Sigmoid colon (tissue), 7 donors: ENCODE data around the gene GRM3. TPM values are rescaled to one million over a fixed set of nuclear protein-coding genes. Genes with fewer than 3 reads are reported as not detected.
A peak's percentile ranks its signal among the peaks of the same experiment; 100 is the strongest.
"Not testable (repeated sequence)": the region's sequence is repeated elsewhere in the genome, so short reads cannot be mapped to it uniquely, and the experiment has no call there.

Experiments
- DNase-seq: peaks from one replicate; pipeline ENCODE4 v3.0.0-alpha.2; 2019
- H3K27ac ChIP-seq, 4 donors: fragments of 200-600 bp; sonication (generic); one replicate each; pipeline ENCODE4 v1.5.1; 2016 to 2019; ENCODE audit warnings: mild to moderate bottlenecking in 1 of 4
- H3K27me3 ChIP-seq, 3 donors: fragments of 200-600 bp; sonication (generic); one replicate each; pipeline ENCODE4 v1.5.1; 2019; ENCODE audit warnings: mild to moderate bottlenecking in 1 of 3
- H3K36me3 ChIP-seq, 4 donors: fragments of 200-600 bp; sonication (generic); one replicate each; pipeline ENCODE4 v1.5.1; 2016 to 2019
- H3K4me1 ChIP-seq, 4 donors: fragments of 200-600 bp; sonication (generic); one replicate each; pipeline ENCODE4 v1.5.1; 2017 to 2019
- H3K4me3 ChIP-seq, 4 donors: fragments of 200-600 bp; sonication (generic); one replicate each; pipeline ENCODE4 v1.5.1; 2017 to 2019; ENCODE audit warnings: mild to moderate bottlenecking in 2 of 4, moderate library complexity in 1 of 4
- H3K9me3 ChIP-seq, 4 donors: fragments of 200-600 bp in 3 of 4; sonication (generic) in 3 of 4; one replicate each; pipeline versions ENCODE4 v1.5.1 to v1.6.1; 2013 to 2019
- CTCF ChIP-seq, 4 experiments: fragments of 450-650 bp in 3 of 4; fragments of 200-600 bp in 1 of 4; IDR thresholded peaks; one replicate each; pipeline ENCODE4 v1.5.1; 2016 to 2019; ENCODE audit warnings: antibody characterized with exemption in 4 of 4, mild to moderate bottlenecking in 3 of 4, moderate library complexity in 2 of 4
- EP300 ChIP-seq, 4 donors: sonication (generic); formaldehyde crosslinking; IDR thresholded peaks; one replicate each; pipeline ENCODE4 v1.6.1; 2017; ENCODE audit warnings: antibody characterized with exemption in 4 of 4
- POLR2A ChIP-seq, 2 donors: fragments of 450-650 bp; IDR thresholded peaks; one replicate each; pipeline ENCODE4 v1.6.1; 2016; ENCODE audit warnings: antibody characterized with exemption in 2 of 2, mild to moderate bottlenecking in 2 of 2, moderate library complexity in 2 of 2
- POLR2AphosphoS5 ChIP-seq, 4 donors: sonication (generic); formaldehyde crosslinking; IDR thresholded peaks; one replicate each; pipeline ENCODE4 v1.6.1; 2017; ENCODE audit warnings: antibody characterized with exemption in 4 of 4
- WGBS, 2 donors: extraction: QIAGEN DNeasy Blood & Tissue Kit; methylation state at CpG; one replicate each; pipeline ENCODE4 v1.1.7; 2013; 5-methylcytosine and 5-hydroxymethylcytosine counted together
- intact Hi-C: fragments of 100-400 bp; cut with DNase I; formaldehyde crosslinking; loops from one replicate; pipeline ENCODE4 v1.15.1; 2023
- polyA plus RNA-seq, 3 donors: library from polyadenylated mRNA; stranded (reverse); fragments of 200-250 nt; gene quantifications; one replicate each; pipeline ENCODE4 v1.2.3, GENCODE V29; 2013
- total RNA-seq, 4 donors: library from RNA; depleted of rRNA; stranded (reverse); fragments of >200 nt; gene quantifications; one replicate each; pipeline ENCODE4 v1.1.0, GENCODE V29; 2016
- donor health status: healthy with polysubstance abuse.
- donor health status: Bipolar disorder and iron deficiency.
- donor health status: healthy.

The GRM3 gene
- total RNA-seq (1 to 10 TPM in 1 of 4 donors, not detected in 3; 1.4 TPM), polyA plus RNA-seq (not detected)

GRCh38 chr7:86643561-86644281 lies at the start of gene GRM3:
Gene GRM3, plus strand, starts transcription at chr7:86643909. Its CDS starts 121,237 bp downstream, at chr7:86765146.
- DNase-seq, result no peak
- TF ChIP-seq CTCF (IDR thresholded peaks at IDR 0.05) (no peak), EP300 (IDR thresholded peaks at IDR 0.05) (no peak), POLR2AphosphoS5 (IDR thresholded peaks at IDR 0.05) (no peak), POLR2A (IDR thresholded peaks at IDR 0.05) (no peak)
- H3K9me3 ChIP-seq, result no peaks in the 10 kb centered on the region
- H3K4me3 ChIP-seq, result peak within 1 kb of the TSS in 3 of 4 donors; percentile 5 to 31 (median 19)
- intact Hi-C loops, result no loop called here
- H3K36me3 ChIP-seq, result no peaks in the 10 kb centered on the region
- H3K4me1 ChIP-seq, result peaks cover 0 to 21% (median 18%) of the 10 kb centered on the region in 4 donors
- no peak within 1 kb of the TSS for H3K27ac ChIP-seq
- peaks cover 11 to 38% (median 14%) of the 10 kb centered on the region in 3 donors for H3K27me3 ChIP-seq
- WGBS, 2 donors, result 3 to 4% methylated on average over 23 of the region's 23 CpGs

- no peak overlapping the region for H3K27ac ChIP-seq
- no peak for TF ChIP-seq POLR2A (IDR thresholded peaks at IDR 0.05)
- TF ChIP-seq POLR2AphosphoS5 (IDR thresholded peaks at IDR 0.05), result no peak
- no peak for TF ChIP-seq EP300 (IDR thresholded peaks at IDR 0.05)
- TF ChIP-seq CTCF (IDR thresholded peaks at IDR 0.05), result no peak
- no peaks in the 10 kb centered on the region for H3K27me3 ChIP-seq
- no peaks in the 10 kb centered on the region for H3K9me3 ChIP-seq
- no peak overlapping the region for H3K4me3 ChIP-seq
- H3K36me3 ChIP-seq, result no peaks in the 10 kb centered on the region
- intact Hi-C loops, result no loop called here
- DNase-seq, result no peak
- H3K4me1 ChIP-seq, result no peaks in the 10 kb centered on the region
- 60 to 69% methylated on average over 15 of the region's 15 CpGs for WGBS, 2 donors
Measured at GRCh38 chr7:86598311-86598710, 45.4 kb upstream of the GRM3 start.

GRCh38 chr7:86598721-86599120 lies 45.0 kb upstream of the GRM3 start:
- intact Hi-C loops, result no loop called here
- 89 to 92% methylated on average over 9 of the region's 9 CpGs for WGBS, 2 donors
- Histone ChIP-seq H3K9me3 (no peaks in the 10 kb centered on the region), H3K27ac (no peak overlapping the region), H3K27me3 (no peaks in the 10 kb centered on the region), H3K4me1 (no peaks in the 10 kb centered on the region), H3K36me3 (no peaks in the 10 kb centered on the region), H3K4me3 (no peak overlapping the region)
- TF ChIP-seq POLR2AphosphoS5 (IDR thresholded peaks at IDR 0.05), result no peak
- no peak for TF ChIP-seq EP300 (IDR thresholded peaks at IDR 0.05)
- no peak for TF ChIP-seq CTCF (IDR thresholded peaks at IDR 0.05)
- TF ChIP-seq POLR2A (IDR thresholded peaks at IDR 0.05), result no peak
- no peak for DNase-seq

- WGBS, 2 donors, result 84 to 89% methylated on average over 6 of the region's 6 CpGs
- TF ChIP-seq CTCF (IDR thresholded peaks at IDR 0.05) (no peak), EP300 (IDR thresholded peaks at IDR 0.05) (no peak), POLR2A (IDR thresholded peaks at IDR 0.05) (no peak), POLR2AphosphoS5 (IDR thresholded peaks at IDR 0.05) (no peak)
Measured at GRCh38 chr7:86600506-86601290, 43.0 kb upstream of the GRM3 start.

GRCh38 chr7:86615711-86616110 lies 28.0 kb upstream of the GRM3 start:
- DNase-seq, H3K9me3 ChIP-seq, H3K36me3 ChIP-seq, H3K4me3 ChIP-seq, H3K27me3 ChIP-seq, intact Hi-C loops, H3K27ac ChIP-seq, H3K4me1 ChIP-seq: not testable (repeated sequence)
- 76 to 84% methylated on average over 2 of the region's 2 CpGs for WGBS, 2 donors

More at GRCh38 chr7:86600506-86601290, 43.0 kb upstream of the GRM3 start:
- no peaks in the 10 kb centered on the region for H3K36me3 ChIP-seq
- no peaks in the 10 kb centered on the region for H3K4me1 ChIP-seq
- no peak overlapping the region for H3K27ac ChIP-seq
- H3K9me3 ChIP-seq, result no peaks in the 10 kb centered on the region
- H3K27me3 ChIP-seq, result no peaks in the 10 kb centered on the region
- DNase-seq, result no peak
- intact Hi-C loops, result no loop called here
- no peak overlapping the region for H3K4me3 ChIP-seq
